Measurements from ENCODE around the gene EHBP1.
"Not testable (repeated sequence)": the region's sequence is repeated elsewhere in the genome, so short reads cannot be mapped to it uniquely, and the experiment has no call there.

Gene EHBP1

GRCh38 chr2:63012541-63012940 is 307.0 kb downstream of the EHBP1 start:
- DNase-seq (ENCODE audit: low spot score): no peak
- no peak overlapping the region for H3K27ac ChIP-seq
- CTCF ChIA-PET: no interaction called here
- no peak for TF ChIP-seq CTCF (conservative IDR thresholded peaks at IDR 0.05; ENCODE audit: low read depth)
- POLR2A ChIA-PET (ENCODE audit: low non-redundant PET): no interaction called here

GRCh38 chr2:63013438-63013837 is 307.9 kb downstream of the EHBP1 start:
- CTCF ChIA-PET: no interaction called here
- DNase-seq (ENCODE audit: low spot score): no peak
- POLR2A ChIA-PET (ENCODE audit: low non-redundant PET): no interaction called here
- no peak overlapping the region for H3K27ac ChIP-seq
- no peak for TF ChIP-seq CTCF (conservative IDR thresholded peaks at IDR 0.05; ENCODE audit: low read depth)

GRCh38 chr2:63015389-63015788 is 309.9 kb downstream of the EHBP1 start:
- no peak overlapping the region for H3K27ac ChIP-seq
- ChIA-PET CTCF (no interaction called here), POLR2A (ENCODE audit: low non-redundant PET) (no interaction called here)
- no peak for DNase-seq (ENCODE audit: low spot score)
- TF ChIP-seq CTCF (conservative IDR thresholded peaks at IDR 0.05; ENCODE audit: low read depth): no peak

- no peak for DNase-seq (ENCODE audit: low spot score)
- POLR2A ChIA-PET (ENCODE audit: low non-redundant PET): no interaction called here
- CTCF ChIA-PET: interaction anchor here (0.7 kb wide), 1 partner anchor 42 kb away, joined by 4 read pairs; no protein-coding TSS in a partner anchor
- no peak overlapping the region for H3K27ac ChIP-seq
- no peak for TF ChIP-seq CTCF (conservative IDR thresholded peaks at IDR 0.05; ENCODE audit: low read depth)
Measured at GRCh38 chr2:63018439-63018838, 312.9 kb downstream of the EHBP1 start.

- H3K27ac ChIP-seq; POLR2A ChIA-PET (ENCODE audit: low non-redundant PET); DNase-seq (ENCODE audit: low spot score): not testable (repeated sequence)
- CTCF ChIA-PET: interaction anchor here (0.6 kb wide), 1 partner anchor 8 kb away, joined by 4 read pairs; no protein-coding TSS in a partner anchor
Measured at GRCh38 chr2:63019686-63020085, 314.2 kb downstream of the EHBP1 start.

- no peak for DNase-seq (ENCODE audit: low spot score)
- no peak overlapping the region for H3K27ac ChIP-seq
- peak; percentile 34 for TF ChIP-seq CTCF (conservative IDR thresholded peaks at IDR 0.05; ENCODE audit: low read depth)
- POLR2A ChIA-PET (ENCODE audit: low non-redundant PET): no interaction called here
- CTCF ChIA-PET: interaction anchor here (0.7 to 1.1 kb wide), 2 partner anchors 10 to 414 kb away, joined by 3 read pairs; no protein-coding TSS in a partner anchor
Measured at GRCh38 chr2:63023444-63023843, 317.9 kb downstream of the EHBP1 start.

- ChIA-PET POLR2A (ENCODE audit: low non-redundant PET) (no interaction called here), CTCF (no interaction called here)
- no peak overlapping the region for H3K27ac ChIP-seq
- TF ChIP-seq CTCF (conservative IDR thresholded peaks at IDR 0.05; ENCODE audit: low read depth): no peak
- DNase-seq (ENCODE audit: low spot score): no peak
Measured at GRCh38 chr2:63027220-63027619, 321.7 kb downstream of the EHBP1 start.
